HPDE6-E6E7 (cell line): ENCODE measurements around the gene NRXN3.

Experiments used
- DNase-seq: peaks from one replicate; pipeline ENCODE4 v3.0.0; 2011; ENCODE audit warnings: missing footprints; ENCODE audit errors: extremely low spot score

Gene NRXN3

DNA sequence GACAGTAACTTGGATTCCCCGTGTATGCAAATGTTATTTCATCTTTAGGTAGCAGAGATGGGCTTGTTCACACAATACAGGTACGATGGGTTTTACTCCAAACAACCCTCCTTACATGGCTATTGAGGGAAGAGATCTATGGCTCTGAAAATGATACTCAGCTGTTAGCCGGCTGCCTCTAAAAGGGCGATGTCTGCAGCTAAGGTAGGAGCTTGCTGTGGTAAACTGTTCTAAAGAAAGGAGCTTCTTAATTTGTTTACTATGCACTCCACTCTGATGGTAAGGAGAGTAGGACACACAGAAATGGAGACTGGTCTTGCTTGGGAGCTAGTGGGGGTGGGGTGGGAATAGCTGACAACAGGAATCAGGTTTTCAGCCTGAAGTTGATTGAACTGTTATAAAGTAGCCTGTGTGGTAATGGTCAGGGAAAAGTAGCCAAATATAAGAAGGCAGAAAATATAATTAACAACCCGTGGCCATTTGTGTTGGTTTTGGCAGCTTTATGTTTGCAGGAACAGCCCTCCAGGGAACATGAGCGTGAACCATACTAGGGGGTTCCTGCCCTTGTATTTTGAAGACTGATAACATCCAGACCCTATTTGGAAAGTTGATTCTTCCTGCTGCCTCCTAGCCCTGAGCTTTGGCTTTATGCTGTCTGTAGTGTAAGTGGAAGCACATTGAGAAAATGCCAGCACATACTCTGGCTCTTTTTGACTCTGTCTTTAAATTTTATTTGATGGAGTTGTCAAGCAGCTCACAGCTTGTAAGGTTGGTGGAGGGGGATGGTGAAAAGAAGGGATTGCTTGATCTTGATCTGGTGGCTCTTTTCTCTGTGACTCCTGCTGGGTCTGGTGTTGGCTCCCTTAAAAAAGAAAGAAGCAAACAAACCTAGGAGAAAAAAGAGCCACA, 1111.3 kb downstream of the NRXN3 start:
- no peak for DNase-seq

DNA sequence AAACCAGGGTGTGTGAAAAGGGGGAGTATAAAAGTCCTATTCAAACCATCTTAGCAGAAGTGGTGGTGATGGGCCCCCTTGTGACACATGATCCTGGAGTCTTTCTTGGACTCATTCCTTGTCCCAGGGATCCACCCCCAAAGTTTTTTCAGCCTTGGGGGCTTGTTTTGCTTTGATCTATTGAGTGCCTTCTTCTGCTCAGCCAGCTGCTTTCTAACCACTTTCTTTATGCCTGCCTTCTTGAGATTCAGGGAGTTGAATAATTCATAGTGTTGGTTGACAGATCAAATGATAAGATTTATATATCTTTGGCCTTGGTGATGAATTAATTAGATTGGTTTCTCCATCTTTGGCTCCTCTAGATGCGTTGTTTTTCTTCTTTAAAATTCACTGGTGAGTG, 1114.4 kb downstream of the NRXN3 start:
- DNase-seq = no peak

DNA sequence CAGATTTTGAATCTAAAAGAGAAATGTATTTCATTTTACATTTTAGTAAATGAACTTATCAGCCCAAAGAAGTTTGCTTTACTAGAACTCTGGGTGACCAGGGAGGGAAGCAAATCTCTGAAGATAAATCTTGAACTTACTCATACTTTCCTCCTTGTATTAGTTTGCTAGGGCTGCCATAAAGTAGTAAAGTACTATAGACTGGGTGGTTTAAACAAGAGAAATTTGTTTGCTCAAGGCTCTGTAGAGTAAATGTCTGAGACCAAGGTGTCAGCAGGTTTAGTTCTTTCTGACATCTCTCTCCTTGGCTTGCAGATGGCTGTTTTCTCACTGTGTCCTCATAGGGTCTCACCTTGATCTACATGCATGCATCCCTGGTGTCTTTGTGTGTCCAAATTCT, 1115.1 kb downstream of the NRXN3 start:
- DNase-seq = no peak

DNA sequence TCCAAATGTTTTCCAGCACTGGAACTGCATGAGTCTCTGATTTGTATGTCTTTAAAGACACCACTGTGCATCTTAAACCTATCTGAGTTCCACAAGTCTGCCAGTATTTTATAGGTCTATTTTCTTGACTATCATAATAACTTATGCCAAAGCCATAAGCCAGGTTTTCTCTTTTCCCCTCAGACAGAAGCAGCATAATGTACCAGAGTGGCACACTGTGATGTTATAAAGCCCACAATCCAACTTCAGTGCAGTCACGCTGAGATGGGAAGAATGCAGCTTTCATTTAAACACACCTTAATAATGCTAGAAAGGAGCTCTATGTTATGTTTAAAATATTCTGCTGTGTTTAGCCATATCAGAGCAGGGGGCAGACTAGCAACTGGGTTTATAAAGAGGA, 1117.8 kb downstream of the NRXN3 start:
- no peak for DNase-seq

DNA sequence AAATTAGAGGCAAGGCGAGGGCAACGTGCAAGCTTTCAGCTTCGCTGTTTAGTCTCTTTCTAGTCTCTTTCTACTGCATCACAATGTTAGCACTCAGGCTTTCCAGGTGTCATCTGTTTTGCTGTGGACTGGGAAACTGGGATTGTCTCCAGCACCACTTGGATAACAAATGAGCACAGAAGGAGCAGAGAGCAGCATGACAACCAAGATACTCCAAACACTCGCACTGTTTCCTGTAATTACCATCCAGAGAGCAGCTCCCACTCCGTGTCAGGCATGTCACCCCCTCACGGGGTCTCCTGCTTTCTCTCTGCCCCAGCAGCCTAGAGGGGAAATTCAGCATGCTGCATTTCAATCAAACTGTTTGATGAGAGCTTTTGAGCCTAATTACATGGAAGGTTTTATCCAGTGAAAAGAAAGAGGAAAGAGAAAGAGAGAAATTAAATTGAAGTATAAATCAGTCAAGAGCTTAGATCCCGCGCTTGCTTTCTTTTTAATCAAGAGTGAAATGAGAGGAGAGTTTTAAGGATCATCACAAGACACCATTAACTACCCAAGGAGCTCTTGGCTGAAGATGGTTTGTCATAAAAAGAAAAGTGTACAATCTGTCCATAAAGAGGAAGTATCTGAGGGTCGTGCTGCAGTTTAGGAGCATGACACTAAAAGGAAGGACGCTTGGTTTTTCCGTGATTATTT, 1123.5 kb downstream of the NRXN3 start:
- DNase-seq = no peak

DNA sequence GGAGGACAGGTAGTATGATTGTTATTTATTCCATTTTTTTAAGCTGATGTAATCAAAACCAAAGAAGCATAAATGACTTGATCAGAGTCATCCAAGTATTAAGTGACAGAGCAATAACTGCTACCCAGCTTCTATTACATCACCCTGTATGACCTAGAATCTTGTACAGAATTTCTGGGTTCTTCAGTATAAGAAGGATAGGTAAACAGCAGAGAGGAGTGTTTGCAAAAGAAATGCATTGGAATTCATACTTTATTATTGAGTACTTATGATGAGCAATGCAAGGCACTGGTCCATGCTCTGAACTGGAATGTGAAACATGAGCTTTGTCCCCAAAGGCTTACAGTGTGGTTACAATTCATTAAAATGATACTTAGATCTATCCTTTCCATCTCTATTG, 1124.3 kb downstream of the NRXN3 start:
- no peak for DNase-seq

DNA sequence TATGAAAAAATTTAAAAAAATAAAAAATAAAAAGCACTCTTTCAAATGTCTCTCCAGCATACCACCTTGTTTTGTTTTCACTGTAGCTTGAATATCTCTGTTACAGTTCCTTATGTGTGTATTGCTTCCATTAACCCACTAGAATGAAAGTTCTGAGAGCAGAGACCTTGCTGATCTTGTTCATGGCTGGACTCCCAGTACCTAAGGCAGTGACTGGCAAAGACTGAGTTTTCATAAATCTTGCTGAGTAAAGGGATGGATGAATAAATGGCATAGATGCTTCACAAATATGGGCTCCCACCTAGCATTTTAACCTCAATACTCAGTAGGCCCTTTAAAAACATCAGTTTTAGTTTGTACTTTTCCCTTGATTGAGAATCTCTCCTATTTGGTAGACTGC, 1125.2 kb downstream of the NRXN3 start:
- no peak for DNase-seq

DNA sequence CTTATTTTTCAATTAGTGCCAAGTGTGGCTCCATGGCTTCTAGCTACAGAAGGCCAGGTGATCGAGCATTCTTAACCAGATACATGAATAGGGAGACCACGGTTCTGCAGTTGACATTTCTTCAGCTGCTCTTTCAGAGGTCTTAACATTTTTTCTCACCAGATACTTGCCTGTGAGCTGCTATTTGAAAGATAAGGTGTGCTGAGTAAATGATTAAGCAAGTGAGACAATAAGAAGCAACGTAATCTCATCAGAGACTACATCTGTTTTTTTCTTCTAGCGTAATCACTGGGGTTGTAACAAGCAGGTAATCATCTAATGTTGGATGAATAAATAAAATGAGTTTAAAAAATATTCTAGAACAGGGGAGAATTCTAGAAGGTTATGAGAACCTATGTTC, 1128.2 kb downstream of the NRXN3 start:
- no peak for DNase-seq

DNA sequence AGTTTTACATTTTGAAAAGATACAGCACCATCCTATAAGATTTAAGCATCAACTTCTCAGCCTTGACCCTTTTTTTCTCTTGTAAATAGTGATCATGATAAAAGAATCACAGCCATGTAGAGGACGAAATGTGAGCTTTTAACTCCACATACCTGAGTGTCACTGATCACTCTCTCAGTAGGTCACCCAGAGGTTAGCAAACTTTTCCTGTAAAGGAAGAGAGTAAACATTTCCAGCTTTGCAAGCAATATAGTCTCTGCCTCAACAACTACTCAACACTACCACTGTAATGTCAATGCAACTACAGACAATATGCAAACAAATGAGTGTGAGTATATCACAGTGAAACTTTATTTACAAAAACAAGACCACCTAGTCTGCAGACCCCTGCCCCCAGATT, 1129.0 kb downstream of the NRXN3 start:
- no peak for DNase-seq

DNA sequence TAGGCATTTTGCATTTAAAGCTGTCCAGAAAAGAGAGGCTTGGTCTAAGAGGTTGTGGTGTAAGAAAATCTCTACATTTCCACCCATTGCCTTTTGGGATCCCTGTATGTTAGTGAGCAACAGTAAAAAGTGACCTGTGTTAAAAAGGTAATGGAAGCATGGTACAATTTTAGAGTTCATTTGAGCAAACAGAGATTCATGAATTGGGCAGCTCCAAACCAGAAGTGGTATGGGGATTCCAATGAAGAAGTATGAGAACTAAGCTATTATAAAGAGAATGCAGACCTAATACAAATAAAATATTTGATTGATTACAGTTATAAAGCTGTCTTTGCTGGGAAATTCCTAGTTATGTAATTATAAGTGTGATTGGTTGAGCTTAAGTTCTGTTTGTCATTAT, 1134.1 kb downstream of the NRXN3 start:
- no peak for DNase-seq

DNA sequence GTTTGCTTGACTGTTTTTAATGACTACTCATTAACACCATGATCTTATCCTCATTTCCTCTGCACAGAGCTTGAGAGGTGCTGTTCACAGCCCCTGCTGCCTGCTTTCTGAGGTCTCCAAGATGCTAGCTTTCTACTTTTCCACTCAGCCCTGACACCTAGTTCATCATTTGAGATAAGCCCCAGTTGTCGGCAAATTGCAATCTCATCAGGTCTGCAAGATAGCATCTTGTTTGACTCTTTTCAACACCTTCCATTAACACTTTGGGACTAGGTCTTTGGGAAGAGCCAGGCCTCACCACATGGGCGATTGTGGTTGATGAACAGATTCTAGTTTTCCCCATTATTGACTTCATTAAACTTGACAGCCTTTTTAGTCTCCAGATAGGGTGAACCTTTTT, 1136.4 kb downstream of the NRXN3 start:
- no peak for DNase-seq

DNA sequence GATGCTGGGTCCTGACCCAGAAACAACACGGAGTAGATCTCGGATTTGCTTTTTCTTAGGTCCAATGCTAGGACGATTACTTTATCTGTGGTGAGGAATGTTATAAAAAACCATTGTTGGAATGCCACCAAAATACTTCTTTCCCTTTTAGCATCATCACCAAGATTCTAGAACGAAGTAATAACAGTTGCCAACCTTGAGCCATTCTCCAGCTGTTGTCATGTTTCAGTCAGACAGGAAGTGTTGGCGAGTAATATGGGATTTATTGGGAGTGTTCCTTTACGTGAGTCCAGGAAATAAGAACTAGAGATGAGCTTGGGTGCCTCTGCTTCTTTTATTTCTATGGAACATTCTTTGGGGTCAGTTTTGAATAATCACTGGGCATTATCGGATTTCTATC, 1148.2 kb downstream of the NRXN3 start:
- no peak for DNase-seq

DNA sequence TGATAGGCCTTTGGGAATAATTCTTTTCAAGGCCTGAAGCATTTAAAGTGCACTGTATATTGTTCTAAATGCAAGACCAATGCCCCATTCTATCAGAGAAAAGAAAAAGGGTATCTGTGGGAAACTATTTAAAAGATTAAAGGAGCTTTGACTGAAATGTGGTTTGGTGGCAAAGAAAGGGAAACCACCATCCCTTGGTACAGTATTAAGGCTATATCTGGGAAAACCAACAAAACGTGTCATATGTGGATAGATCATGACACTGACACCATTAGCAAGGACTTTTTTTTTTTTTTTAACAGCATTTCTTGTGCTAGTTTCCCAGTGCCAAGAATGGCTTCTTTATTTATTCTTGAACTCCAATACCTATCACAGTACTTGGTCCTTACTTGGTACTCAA, 1150.4 kb downstream of the NRXN3 start:
- no peak for DNase-seq

DNA sequence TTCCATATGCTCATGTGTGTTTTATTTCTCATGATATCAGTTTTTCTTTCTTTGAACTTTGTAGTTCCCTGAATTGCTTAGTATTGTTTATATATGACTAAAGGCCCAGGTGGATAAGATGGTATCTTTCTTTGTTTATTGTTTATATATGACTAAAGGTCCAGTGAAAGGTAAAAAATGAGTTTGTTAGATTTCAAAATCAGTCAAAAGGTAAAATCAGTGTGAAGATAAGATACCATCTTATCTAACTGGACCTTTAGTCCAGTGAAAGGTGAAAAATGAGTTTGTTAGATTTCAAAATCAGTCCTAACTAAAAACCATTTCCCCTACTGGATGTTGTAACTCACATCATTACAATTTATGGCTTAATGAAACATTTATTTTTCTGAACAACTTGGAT, 1150.9 kb downstream of the NRXN3 start:
- no peak for DNase-seq

DNA sequence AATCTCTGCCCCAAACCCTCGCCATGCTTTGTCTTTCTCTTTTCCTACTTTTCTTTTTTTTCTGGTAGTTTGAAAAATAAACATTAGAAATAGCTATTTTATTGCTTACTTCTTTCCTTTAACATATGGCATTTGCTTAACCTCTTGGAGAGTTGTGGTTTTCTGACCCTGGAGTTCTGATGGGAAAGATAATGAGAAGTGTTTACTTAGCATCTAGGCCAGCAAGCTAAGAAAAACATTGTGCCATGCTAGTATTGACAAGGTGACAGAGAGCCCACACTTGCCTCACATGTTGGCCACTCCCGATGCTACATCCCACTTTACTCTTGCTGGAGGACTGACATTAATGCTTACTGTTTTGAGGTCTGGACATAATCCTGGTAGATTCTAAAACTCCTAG, 1154.9 kb downstream of the NRXN3 start:
- no peak for DNase-seq

DNA sequence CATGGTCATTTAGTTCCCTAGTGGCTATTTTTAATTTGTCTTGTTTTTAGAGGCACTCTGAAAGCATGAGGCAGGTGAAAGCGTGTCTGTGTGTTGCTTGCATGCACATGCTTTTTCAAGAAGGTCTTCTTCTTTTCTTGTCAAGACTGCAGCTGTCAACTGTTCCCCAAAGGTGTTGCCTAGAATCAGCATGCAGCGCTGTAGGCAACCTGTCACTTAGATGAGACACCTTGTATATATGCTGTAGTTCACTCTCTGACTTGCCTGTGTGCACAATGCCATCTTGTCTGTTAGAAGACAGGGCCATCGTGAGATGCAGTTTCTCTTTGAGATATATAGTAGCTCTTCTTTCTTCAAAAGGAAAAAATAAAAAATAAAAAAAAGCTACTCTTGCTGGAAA, 1155.4 kb downstream of the NRXN3 start:
- DNase-seq = no peak

DNA sequence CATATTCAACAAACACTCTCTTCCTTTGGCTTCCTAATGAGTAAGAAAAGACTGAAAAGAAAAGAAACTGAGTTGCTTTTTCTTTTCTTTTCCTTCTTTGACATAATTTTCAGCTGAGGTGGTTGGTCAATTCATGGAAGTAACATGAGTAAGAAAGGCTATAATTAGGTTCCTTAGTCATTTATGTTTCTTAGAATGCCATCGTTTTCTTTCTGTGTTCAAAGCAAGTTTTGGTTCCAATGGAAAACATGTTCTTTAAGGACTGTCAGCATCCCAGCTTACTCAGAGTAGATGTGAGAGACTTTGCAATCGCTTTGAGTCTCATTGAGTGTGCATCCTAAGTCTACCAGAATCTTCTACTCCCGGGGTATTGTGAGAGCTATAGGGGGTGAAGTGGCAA, 1158.7 kb downstream of the NRXN3 start:
- no peak for DNase-seq

DNA sequence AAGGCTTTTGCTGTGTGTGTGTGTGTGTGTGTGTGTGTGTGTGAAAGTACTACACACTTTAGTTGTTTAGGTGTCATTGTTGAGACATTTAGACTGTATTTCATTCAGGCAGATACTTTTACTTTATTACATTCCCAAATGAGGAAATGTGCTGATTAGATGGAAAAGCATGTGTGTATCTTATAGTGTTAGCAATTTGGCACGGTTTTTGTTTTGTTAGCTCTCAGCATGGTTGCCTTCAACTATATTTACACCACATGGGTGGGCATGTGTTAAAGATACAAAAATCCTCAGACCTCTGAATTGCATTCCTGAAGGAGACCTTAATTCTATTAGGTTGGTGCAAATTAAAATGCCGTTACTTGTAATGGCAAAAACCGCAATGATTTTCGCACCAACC, 1161.7 kb downstream of the NRXN3 start:
- DNase-seq = no peak

DNA sequence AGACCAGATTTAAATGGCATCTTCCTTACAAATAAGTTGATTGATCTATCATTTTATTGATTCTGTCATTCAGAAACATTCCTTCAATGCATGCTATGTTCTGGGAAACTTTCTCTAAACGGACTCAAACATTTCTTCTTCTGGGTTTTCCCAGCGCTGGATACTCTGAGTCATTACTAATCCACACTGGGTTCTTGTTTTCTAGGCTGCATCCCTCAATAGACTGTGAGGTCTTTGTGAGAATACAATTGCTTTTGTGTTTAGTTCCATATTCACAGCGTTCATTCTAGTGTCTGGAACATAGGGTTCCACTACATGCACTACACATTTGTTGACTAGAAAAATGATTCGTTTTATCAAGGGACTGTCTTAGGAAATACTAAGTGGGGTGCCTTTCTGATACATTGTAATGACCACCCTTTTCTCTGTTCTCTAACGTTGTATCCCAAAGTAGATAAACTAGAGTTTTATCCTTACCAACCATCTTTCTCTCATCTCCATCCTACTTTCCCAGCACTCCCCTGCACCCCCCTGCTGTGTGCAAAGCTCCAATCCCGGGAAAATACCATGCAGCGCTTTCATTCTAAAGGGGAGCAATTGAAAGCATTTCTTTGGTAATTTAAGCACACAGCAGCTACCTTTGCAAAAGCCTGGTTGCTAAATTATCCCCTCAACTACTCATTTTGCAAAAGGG, 1162.5 kb downstream of the NRXN3 start:
- no peak for DNase-seq

DNA sequence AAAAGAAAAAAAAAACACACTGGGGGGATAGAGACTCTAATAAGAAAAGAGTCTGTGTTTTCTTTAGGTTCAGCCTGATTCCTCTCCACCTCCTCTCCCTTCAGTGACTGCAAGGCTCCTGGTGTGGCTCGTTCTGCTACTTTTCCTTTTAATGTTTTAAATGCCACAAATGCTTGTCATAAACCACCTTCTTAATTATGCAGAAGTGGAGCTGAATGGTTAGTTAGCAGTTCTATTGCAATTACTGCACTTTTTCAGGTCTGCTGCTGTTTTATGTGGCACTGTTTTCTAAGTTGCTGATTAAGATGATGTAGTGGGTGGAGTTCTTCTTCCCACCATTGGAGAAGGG, 1163.0 kb downstream of the NRXN3 start:
- DNase-seq = no peak

DNA sequence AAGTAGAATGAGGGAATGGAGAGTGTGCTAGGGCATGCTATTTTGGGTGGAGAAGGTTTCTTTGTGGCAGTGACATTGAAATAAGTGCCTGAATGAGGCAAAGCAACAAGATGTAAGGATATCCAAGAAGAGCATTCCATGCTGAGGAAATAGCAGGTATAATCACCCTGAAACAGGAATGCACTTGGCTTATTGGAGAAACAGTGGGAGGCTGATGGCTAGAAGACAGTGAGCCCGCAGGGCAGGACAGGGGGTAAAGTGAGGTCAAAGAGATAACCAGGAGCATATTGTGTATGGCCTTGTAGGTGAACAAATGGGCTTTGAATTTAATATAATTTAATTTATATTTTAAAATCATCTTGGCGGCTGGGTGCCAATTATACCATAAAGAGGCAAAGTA, 1164.1 kb downstream of the NRXN3 start:
- DNase-seq = no peak

DNA sequence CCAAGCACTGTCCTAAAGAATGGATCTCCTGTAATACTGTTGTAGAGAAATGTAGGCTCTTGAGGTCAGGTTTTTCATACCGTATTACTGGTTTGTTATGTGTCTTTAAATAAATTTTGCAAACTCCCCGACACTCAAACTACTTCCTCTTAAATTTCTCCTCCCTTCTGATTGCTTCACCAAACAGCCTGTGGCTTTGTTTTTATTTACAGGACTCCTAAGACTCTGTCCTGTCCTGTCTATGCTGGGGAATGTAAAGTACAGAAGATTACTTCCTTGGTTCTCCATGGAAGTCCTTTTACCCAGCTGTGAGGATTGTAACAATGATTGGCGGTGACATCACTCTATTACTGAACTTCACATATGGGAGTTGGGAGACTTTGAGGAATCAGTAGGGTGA, 1167.6 kb downstream of the NRXN3 start:
- DNase-seq = no peak

DNA sequence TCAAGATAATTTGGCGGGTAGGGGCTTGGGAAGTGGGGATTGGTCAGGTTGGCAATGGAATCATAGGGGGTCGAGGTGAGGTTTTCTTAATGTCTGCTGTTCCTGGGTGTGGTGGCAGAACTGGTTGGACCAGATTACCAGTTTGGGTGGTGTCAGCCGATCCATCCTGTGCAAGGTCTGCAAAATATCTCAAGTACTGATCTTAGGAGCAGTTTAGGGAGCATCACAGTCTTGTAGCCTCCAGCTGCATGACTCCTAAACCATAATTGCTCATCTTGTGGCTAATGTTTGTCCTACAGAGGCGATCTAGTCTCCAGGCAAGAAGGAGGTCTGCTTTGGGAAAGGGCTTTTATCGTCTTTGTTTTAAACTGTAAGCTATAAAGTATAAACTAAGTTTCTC, 1172.8 kb downstream of the NRXN3 start:
- DNase-seq = no peak
